ENCODE results near the gene UPK2. TPM values are rescaled to one million over a fixed set of nuclear protein-coding genes. Genes with fewer than 3 reads are reported as not detected.

The UPK2 gene
- total and polyA plus RNA-seq, 2 of the 13 experiments (the other 11 are each of a cell fraction or from before 2014, with no cell fraction given): not detected

- no peak for TF ChIP-seq ZNF580 (CRISPR knock-in tag; IDR thresholded peaks at IDR 0.05; ENCODE audit: borderline replicate concordance, low read depth)
- TF ChIP-seq HOMEZ (CRISPR knock-in tag; IDR thresholded peaks at IDR 0.05; ENCODE audit: low read depth): no peak
- TF ChIP-seq ZNF513 (CRISPR knock-in tag; conservative IDR thresholded peaks at IDR 0.05): no peak
- no peak for TF ChIP-seq GATA4 (IDR thresholded peaks at IDR 0.05; ENCODE audit: borderline replicate concordance, low read depth)
- TF ChIP-seq MAZ (IDR thresholded peaks at IDR 0.05; ENCODE audit: borderline replicate concordance, low read depth, low read length): no peak
- TF ChIP-seq MAZ (CRISPR knock-in tag; IDR thresholded peaks at IDR 0.05; ENCODE audit: low read depth): no peak
- no peak for TF ChIP-seq TEAD3 (CRISPR knock-in tag; optimal IDR thresholded peaks at IDR 0.05; ENCODE audit: borderline replicate concordance)
Measured at GRCh38 chr11:118924591-118925585, 31.2 kb upstream of the UPK2 start (continued).

Measured in HepG2 (cell line).